ENCODE results near the gene SERPINA9.

SERPINA9 gene

GRCh38 chr14:94460631-94461416, 15.2 kb downstream of the SERPINA9 start:
- no peak for DNase-seq (ENCODE audit: extremely low spot score)
- CTCF ChIA-PET: interaction anchor here (1.3 to 1.5 kb wide), 2 partner anchors 25 to 27 kb away, joined by 3 read pairs; no protein-coding TSS in a partner anchor
- POLR2A ChIA-PET: no interaction called here
- TF ChIP-seq CTCF (IDR thresholded peaks at IDR 0.05; ENCODE audit: control extremely low read depth, extremely low read depth, low read depth, missing control alignments): no peak

DNA sequence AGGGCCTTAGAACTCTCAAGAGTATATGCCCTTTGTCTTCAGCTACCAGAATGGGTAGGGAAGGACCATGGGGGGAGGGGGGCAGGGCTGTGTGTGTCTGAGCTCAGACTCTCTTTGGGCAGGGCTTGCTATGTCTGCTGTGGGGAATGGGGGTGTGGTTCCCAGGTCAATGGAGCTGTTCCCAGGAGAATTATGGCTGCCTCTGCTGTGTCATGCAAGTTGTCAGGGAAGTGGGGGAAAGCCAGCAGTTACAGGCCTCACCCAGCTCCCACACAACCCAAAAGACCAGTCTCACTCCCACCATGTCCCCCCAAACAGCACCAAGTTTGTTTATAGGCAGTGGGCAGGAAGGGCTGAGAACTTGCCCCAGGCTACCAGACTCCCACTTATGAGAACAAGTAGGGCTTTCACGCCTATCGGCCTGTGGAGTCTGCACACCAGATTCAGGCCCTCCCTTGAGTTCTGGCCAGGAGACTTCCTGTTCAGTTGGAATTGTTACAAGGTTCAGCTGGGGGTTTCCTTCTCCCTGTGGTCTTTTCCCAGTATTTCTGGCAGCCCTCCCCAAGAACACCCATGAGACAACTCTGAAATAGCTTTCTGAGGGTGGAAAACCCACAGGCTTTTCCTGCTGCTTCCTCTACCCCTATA, 17.3 kb downstream of the SERPINA9 start:
- ChIA-PET CTCF (interaction anchor here (2.4 kb wide), 1 partner anchor 27 kb away, joined by 9 read pairs; no protein-coding TSS in a partner anchor), POLR2A (no interaction called here)
- no peak for DNase-seq (ENCODE audit: extremely low spot score)
- no peak for TF ChIP-seq CTCF (IDR thresholded peaks at IDR 0.05; ENCODE audit: control extremely low read depth, extremely low read depth, low read depth, missing control alignments)

GRCh38 chr14:94458096-94458495, 17.9 kb downstream of the SERPINA9 start:
- CTCF ChIA-PET: interaction anchor here (2.4 kb wide), 1 partner anchor 28 kb away, joined by 9 read pairs; no protein-coding TSS in a partner anchor
- POLR2A ChIA-PET: no interaction called here
- no peak for TF ChIP-seq CTCF (IDR thresholded peaks at IDR 0.05; ENCODE audit: control extremely low read depth, extremely low read depth, low read depth, missing control alignments)
- DNase-seq (ENCODE audit: extremely low spot score): no peak

- no peak for TF ChIP-seq CTCF (IDR thresholded peaks at IDR 0.05; ENCODE audit: control extremely low read depth, extremely low read depth, low read depth, missing control alignments)
- ChIA-PET CTCF (interaction anchor here (1.5 kb wide), 1 partner anchor 11 kb away, joined by 3 read pairs; no protein-coding TSS in a partner anchor), POLR2A (no interaction called here)
- no peak for DNase-seq (ENCODE audit: extremely low spot score)
These were observed 20.1 kb downstream of the SERPINA9 start for GRCh38 chr14:94455928-94456327.

- ChIA-PET CTCF (no interaction called here), POLR2A (no interaction called here)
- TF ChIP-seq CTCF (IDR thresholded peaks at IDR 0.05; ENCODE audit: control extremely low read depth, extremely low read depth, low read depth, missing control alignments): no peak
- DNase-seq (ENCODE audit: extremely low spot score): no peak
These were observed 24.2 kb downstream of the SERPINA9 start for GRCh38 chr14:94451826-94452225.

DNA sequence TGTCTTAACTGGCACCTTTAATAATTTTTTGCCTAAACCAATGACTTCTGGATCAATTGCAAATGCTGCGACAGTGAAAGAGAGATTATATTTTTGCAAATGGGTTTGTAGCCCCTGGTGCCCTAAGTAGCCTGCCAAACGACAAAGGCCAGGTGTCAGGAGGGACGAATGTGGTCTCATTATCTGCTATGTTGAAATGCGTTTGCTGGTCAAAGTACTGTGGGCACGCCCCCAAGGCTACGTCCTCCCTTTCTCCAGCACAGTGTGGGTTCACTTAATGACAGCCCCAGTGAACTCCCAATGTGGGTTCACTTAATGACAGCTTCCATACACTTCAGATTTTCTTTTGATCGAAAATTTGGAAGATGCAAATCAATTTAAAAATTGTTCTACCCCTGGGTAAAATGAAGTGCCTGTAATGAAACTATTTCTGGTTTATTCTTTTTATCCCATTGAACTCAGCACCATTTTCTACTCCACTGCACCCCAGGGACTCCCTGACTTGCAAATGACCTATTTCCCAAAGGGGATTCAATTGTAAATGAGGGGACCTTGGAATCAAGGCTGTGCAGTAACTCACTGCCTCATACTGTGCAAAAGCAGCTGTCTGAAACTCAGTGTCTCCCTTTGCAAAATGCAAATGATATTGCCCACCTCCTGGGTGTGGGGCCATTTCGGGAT, 24.8 kb downstream of the SERPINA9 start:
- ChIA-PET POLR2A (no interaction called here), CTCF (interaction anchor here (2.1 kb wide), 1 partner anchor 17 kb away, joined by 6 read pairs; no protein-coding TSS in a partner anchor)
- TF ChIP-seq CTCF (IDR thresholded peaks at IDR 0.05; ENCODE audit: control extremely low read depth, extremely low read depth, low read depth, missing control alignments): no peak
- DNase-seq (ENCODE audit: extremely low spot score): no peak

All from GM10248 (cell line).